Fibroblast of skin of left quadriceps (primary cell): ENCODE results near the gene SULT2A1.
"Not testable (repeated sequence)": the region's sequence is repeated elsewhere in the genome, so short reads cannot be mapped to it uniquely, and the experiment has no call there.

Experiments used
- DNase-seq, 2 experiments: peaks; one replicate each; pipeline ENCODE4 v3.0.0-alpha.2; 2013; ENCODE audit warnings: low read depth in 2 of 2

SULT2A1 gene

GRCh38 chr19:47860602-47861297, 25.4 kb downstream of the SULT2A1 start:
- no peak for DNase-seq

GRCh38 chr19:47859838-47860237, 26.3 kb downstream of the SULT2A1 start:
- not testable (repeated sequence) for DNase-seq

- not testable (repeated sequence) for DNase-seq
Observed at GRCh38 chr19:47858646-47859285, 27.3 kb downstream of the SULT2A1 start, which contains the start of gene TPRX2. Gene TPRX2 (plus strand): TSS chr19:47859235. CDS start chr19:47859247, 12 bp downstream.

GRCh38 chr19:47858231-47858630, 27.9 kb downstream of the SULT2A1 start:
- not testable (repeated sequence) for DNase-seq

GRCh38 chr19:47854459-47854858, 31.7 kb downstream of the SULT2A1 start:
- no peak for DNase-seq

- no peak for DNase-seq
Observed at GRCh38 chr19:47853003-47853402, 33.1 kb downstream of the SULT2A1 start.

GRCh38 chr19:47848823-47849473, 37.2 kb downstream of the SULT2A1 start:
- no peak for DNase-seq

GRCh38 chr19:47848425-47848822, 37.7 kb downstream of the SULT2A1 start:
- no peak for DNase-seq

GRCh38 chr19:47842941-47843340, 43.2 kb downstream of the SULT2A1 start:
- DNase-seq = no peak

GRCh38 chr19:47839913-47840312, 46.2 kb downstream of the SULT2A1 start:
- DNase-seq = no peak

- no peak for DNase-seq
Observed at GRCh38 chr19:47839411-47839810, 46.7 kb downstream of the SULT2A1 start.

- no peak for DNase-seq
Observed at GRCh38 chr19:47836038-47836437, 50.1 kb downstream of the SULT2A1 start.

GRCh38 chr19:47832723-47833122, 53.4 kb downstream of the SULT2A1 start:
- no peak for DNase-seq

GRCh38 chr19:47826800-47827199, 59.3 kb downstream of the SULT2A1 start:
- DNase-seq = no peak

- DNase-seq = no peak
Observed at GRCh38 chr19:47824396-47824795, 61.7 kb downstream of the SULT2A1 start.

GRCh38 chr19:47821460-47822020, 64.6 kb downstream of the SULT2A1 start, which contains the start of gene CRX:
Gene CRX (plus strand): TSS chr19:47821937. CDS start chr19:47834444, 12,507 bp downstream.
- no peak for DNase-seq
